GM12801 (cell line): ENCODE measurements around the gene C1orf159.

Experiments
- CTCF ChIP-seq: IDR thresholded peaks from one replicate; pipeline ENCODE4 v1.5.1; 2011; ENCODE audit warnings: control low read depth; ENCODE audit not compliant: insufficient read length; ENCODE audit errors: extremely low read depth

Gene C1orf159

DNA sequence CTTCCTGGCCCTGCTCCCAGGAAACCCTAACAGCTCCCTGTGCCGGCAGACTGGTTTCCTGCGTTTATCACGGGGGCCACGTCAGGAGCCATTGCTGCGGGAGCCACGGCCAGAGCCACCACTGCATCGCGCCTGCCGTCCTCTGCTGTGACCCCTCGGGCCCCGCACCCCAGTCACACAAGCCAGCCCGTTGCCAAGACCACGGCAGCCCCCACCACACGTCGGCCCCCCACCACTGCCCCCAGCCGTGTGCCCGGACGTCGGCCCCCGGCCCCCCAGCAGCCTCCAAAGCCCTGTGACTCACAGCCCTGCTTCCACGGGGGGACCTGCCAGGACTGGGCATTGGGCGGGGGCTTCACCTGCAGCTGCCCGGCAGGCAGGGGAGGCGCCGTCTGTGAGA, 67.9 kb downstream of the C1orf159 start:
- no peak for TF ChIP-seq CTCF

DNA sequence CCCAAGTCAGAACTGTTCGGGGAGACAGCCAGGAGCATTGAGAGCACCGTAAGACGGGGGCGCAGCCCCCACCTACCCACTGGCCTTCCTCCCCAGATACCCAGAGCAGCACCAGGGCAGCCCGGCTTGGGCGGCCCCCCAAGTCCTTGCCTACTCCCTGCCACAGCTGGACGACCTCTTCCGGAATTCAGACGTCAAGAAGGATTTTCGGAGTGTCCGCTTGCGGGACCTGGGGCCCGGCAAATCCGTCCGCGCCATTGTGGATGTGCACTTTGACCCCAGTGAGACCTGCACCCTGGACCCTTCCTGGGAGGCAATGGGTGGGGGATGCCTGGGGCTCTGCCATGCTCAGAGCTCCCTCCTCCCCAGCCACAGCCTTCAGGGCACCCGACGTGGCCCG, 68.5 kb downstream of the C1orf159 start:
- TF ChIP-seq CTCF: no peak

DNA sequence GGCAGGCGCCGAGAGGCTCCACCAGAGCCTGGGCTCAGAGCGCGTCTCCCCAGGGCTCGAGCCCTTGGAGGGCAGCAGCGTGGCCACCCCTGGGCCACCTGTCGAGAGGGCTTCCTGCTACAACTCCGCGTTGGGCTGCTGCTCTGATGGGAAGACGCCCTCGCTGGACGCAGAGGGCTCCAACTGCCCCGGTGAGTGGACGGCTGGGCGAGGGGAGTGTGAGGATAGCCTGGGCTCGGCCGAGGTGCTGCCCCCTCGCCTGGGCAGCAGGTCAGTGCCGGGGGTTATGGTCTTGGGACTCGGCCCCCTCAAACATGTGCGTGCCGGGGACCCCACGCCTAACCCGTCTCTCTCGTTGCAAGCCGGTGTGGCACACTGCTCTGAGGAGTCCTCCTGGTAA, 69.1 kb downstream of the C1orf159 start:
- no peak for TF ChIP-seq CTCF

GRCh38 chr1:1046243-1046642, 69.6 kb downstream of the C1orf159 start:
- no peak for TF ChIP-seq CTCF

- no peak for TF ChIP-seq CTCF
Measured at GRCh38 chr1:1045129-1045528, 70.8 kb downstream of the C1orf159 start.

GRCh38 chr1:1044455-1045078, 71.3 kb downstream of the C1orf159 start:
- TF ChIP-seq CTCF: no peak

- no peak for TF ChIP-seq CTCF
Measured at GRCh38 chr1:1043921-1044320, 72.0 kb downstream of the C1orf159 start.
